Cardiac fibroblast (primary cell): ENCODE results near the gene PRKCB.
A peak's percentile ranks its signal among the peaks of the same experiment; 100 is the strongest.

Experiments
- DNase-seq, 2 donors: peaks; one replicate each; pipeline versions ENCODE4 v3.0.0 to v3.0.0-alpha.2; 2010; ENCODE audit warnings: low read depth in 2 of 2
- H3K4me3 ChIP-seq, 2 donors: replicated peaks in 1 of 2; 1 replicate in 1 of 2; 2 replicates in 1 of 2; pipeline ENCODE4 v1.5.1; 2011; ENCODE audit warnings: low read depth in 2 of 2, low read length in 2 of 2, mild to moderate bottlenecking in 2 of 2, moderate library complexity in 1 of 2
- CTCF ChIP-seq: IDR thresholded peaks from one replicate; pipeline ENCODE4 v1.5.1; 2011; ENCODE audit warnings: low read depth, mild to moderate bottlenecking, low read length, inconsistent platforms

PRKCB gene

DNA sequence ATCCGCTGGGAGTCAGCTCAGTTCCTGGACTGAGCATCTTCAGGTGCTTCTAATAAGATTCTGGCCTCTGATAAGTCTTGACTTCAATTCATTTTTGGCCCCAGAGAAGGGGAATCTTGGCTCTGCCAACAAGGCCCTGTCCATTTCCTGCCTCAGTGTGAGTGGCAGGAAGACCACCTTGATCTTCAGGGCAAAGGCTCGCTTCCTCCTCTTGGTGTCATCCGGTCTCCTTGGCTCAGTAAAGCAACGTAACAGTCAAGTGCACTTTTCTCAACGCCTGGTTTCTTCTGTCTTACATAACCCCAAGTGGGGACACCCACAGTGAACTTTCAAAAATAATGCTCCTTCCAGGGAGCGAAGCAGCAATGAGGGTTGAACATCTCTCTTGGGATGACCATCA is 169.8 kb downstream of the PRKCB start:
- no peak for TF ChIP-seq CTCF
- H3K4me3 ChIP-seq = no peak overlapping the region
- DNase-seq = no peak

- DNase-seq = no peak
- no peak for TF ChIP-seq CTCF
- H3K4me3 ChIP-seq = no peak overlapping the region
These were observed 171.6 kb downstream of the PRKCB start for GRCh38 chr16:24007391-24007790.

DNA sequence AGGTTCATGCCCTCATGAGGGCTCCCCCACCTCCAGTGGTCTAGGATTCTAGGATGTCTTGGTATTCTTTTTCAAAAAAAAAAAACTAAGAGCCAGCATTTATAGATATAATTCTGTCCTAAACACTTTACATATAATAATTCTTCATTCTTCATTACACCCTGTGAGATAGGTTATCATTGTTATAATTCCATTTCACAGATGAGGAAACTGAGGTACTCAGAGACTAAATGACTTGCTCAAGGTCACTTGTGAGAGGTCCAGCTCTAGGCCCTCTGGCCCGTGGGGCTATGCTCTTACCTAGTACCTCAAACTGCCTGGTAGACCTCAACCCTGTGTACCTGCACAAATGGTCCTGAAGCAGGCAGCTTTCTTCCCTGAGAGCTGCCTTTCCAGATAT is 172.2 kb downstream of the PRKCB start:
- DNase-seq = no peak
- no peak for TF ChIP-seq CTCF
- H3K4me3 ChIP-seq = no peak overlapping the region

- DNase-seq = no peak
- TF ChIP-seq CTCF = no peak
- no peak overlapping the region for H3K4me3 ChIP-seq
These were observed 173.3 kb downstream of the PRKCB start for GRCh38 chr16:24009098-24009497.

DNA sequence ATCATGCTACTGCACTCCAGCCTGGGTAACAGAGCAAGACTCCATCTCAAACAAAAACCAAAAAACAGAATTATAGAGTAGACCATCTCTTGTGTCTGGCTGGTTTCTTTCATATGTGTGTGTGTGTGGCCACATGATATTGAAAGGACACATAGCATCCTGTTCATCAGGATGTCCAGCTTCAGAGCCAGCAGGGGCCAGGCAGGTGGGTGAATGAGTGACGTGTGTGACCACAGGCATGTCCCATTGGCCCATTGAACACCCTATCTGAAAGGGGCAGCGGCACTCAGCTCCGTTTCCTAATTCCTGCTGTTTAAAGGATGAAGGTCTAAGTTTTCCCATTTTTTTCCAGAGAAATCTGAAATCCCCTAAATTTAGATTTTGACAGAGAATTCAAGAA is 174.2 kb downstream of the PRKCB start:
- no peak for DNase-seq
- TF ChIP-seq CTCF = no peak
- H3K4me3 ChIP-seq = no peak overlapping the region

DNA sequence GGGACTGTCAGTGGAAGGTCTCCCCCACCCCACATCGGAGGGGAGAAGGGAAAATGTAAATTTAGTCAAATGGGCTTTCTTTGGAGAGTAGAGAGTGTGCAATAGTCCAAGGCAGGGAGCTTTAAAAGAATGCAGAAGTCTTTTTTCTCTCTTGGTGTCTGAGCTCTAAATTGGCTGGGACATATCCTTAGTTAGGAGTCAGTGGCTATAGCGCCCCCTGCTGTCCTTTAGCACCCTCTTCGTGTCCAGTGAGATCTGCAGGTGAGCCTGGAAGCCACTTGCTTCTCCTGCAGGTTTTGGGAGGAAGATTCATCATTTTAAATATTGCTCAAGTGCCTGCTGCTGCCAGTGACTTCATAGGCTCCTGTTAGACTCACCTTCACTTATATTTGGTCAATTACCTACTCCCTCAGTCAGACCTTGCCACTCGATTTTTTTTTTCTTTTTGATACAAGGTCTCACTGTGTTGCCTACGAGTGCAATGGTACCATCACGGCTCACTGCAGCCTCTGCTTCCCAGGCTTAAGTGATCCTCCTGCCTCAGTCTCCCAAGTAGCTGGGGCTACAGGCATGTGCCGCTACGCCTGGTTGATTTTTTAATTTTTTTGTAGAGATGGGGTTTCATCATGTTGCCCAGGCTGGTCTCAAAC is 174.8 kb downstream of the PRKCB start:
- TF ChIP-seq CTCF = peak; percentile 50
- DNase-seq = peak; percentile 69 to 76
- H3K4me3 ChIP-seq = no peak overlapping the region

DNA sequence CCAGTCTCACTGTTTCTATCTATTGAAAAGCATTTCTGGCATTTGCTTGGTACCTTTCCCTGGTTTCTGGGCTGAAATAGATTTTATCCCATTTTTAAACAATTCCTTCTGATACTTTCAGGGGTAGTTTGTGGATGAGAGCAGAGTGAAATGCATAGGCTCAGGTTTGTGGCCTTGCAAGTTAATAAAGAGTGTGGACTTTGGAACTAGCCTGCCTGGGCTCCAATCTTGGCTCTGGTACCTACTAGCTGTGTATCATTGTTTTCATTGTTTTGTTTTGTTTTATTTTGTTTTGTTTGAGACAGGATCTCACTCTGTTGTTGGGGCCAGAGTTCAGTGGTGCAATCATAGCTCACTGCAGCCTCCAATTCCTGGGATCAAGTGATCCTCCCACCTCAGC is 175.5 kb downstream of the PRKCB start:
- no peak for TF ChIP-seq CTCF
- DNase-seq = no peak
- H3K4me3 ChIP-seq = no peak overlapping the region
